Measurements from ENCODE around the gene AP1G2.
"Not testable (repeated sequence)": the region's sequence is repeated elsewhere in the genome, so short reads cannot be mapped to it uniquely, and the experiment has no call there.

Gene AP1G2

GRCh38 chr14:23567186-23568020 lies at the start of gene AP1G2:
Gene AP1G2 (minus strand): TSS chr14:23567791. CDS start chr14:23567314, 477 bp downstream.
- DNase-seq, result peak; percentile 82

GRCh38 chr14:23615856-23616255 lies 48.3 kb upstream of the AP1G2 start:
- DNase-seq, result no peak

GRCh38 chr14:23614395-23614828 lies 46.8 kb upstream of the AP1G2 start:
- DNase-seq, result no peak

- DNase-seq, result no peak
Observed at GRCh38 chr14:23613242-23614070, 45.9 kb upstream of the AP1G2 start.

GRCh38 chr14:23612802-23613201 lies 45.2 kb upstream of the AP1G2 start:
- DNase-seq, result no peak

- DNase-seq, result no peak
Observed at GRCh38 chr14:23612354-23612732, 44.8 kb upstream of the AP1G2 start.

- DNase-seq, result no peak
Observed at GRCh38 chr14:23610815-23611289, 43.3 kb upstream of the AP1G2 start.

GRCh38 chr14:23610090-23610814 lies 42.7 kb upstream of the AP1G2 start:
- no peak for DNase-seq

- not testable (repeated sequence) for DNase-seq
Observed at GRCh38 chr14:23609411-23610089, 42.0 kb upstream of the AP1G2 start.

GRCh38 chr14:23609001-23609400 lies 41.4 kb upstream of the AP1G2 start:
- no peak for DNase-seq

- DNase-seq, result no peak
Observed at GRCh38 chr14:23608454-23608853, 40.9 kb upstream of the AP1G2 start.

- no peak for DNase-seq
Observed at GRCh38 chr14:23605931-23606585, 38.5 kb upstream of the AP1G2 start.

- DNase-seq, result no peak
Observed at GRCh38 chr14:23604675-23605170, 37.1 kb upstream of the AP1G2 start.

- DNase-seq, result no peak
Observed at GRCh38 chr14:23604148-23604547, 36.6 kb upstream of the AP1G2 start.

- DNase-seq, result no peak
Observed at GRCh38 chr14:23603103-23603502, 35.5 kb upstream of the AP1G2 start.

- no peak for DNase-seq
Observed at GRCh38 chr14:23602181-23603095, 34.8 kb upstream of the AP1G2 start.

GRCh38 chr14:23601845-23602180 lies 34.2 kb upstream of the AP1G2 start:
- DNase-seq, result no peak

GRCh38 chr14:23601424-23601823 lies 33.8 kb upstream of the AP1G2 start:
- DNase-seq, result no peak

GRCh38 chr14:23600806-23601205 lies 33.2 kb upstream of the AP1G2 start:
- no peak for DNase-seq

GRCh38 chr14:23600322-23600707 lies 32.7 kb upstream of the AP1G2 start:
- DNase-seq, result no peak

- not testable (repeated sequence) for DNase-seq
Observed at GRCh38 chr14:23594191-23594590, 26.6 kb upstream of the AP1G2 start.

Data from NCI-H1092 (cell line).